Mesenchymal stem cell (in vitro differentiated cells and primary cell): Measurements from ENCODE around the gene COIL.

ENCODE experiments used
- DNase-seq: peaks from one replicate; pipeline ENCODE4 v3.0.0-alpha.2; 2013
- H2AFZ ChIP-seq: one replicate; pipeline ENCODE4 v1.6.1; 2013; ENCODE audit warnings: low read depth, mild to moderate bottlenecking, control low read depth, inconsistent platforms, low read length, moderate library complexity
- H2AK5ac ChIP-seq: 2 replicates; pipeline ENCODE4 v1.6.1; 2013; ENCODE audit warnings: low read length, moderate library complexity, mild to moderate bottlenecking, inconsistent platforms; ENCODE audit not compliant: severe bottlenecking
- H2BK120ac ChIP-seq: one replicate; pipeline ENCODE4 v1.6.1; 2013; ENCODE audit warnings: low read depth, mild to moderate bottlenecking, inconsistent platforms, low read length, moderate library complexity
- H2BK12ac ChIP-seq, 2 experiments: one replicate each; pipeline ENCODE4 v1.6.1; 2013; ENCODE audit warnings: inconsistent platforms in 2 of 2, low read length in 2 of 2, mild to moderate bottlenecking in 2 of 2, moderate library complexity in 2 of 2, control low read depth in 1 of 2
- H2BK15ac ChIP-seq: one replicate; pipeline ENCODE4 v1.6.1; 2013; ENCODE audit warnings: mild to moderate bottlenecking, low read depth, inconsistent platforms; ENCODE audit not compliant: poor library complexity, severe bottlenecking
- H2BK5ac ChIP-seq: 2 replicates; pipeline ENCODE4 v1.6.1; 2013; ENCODE audit warnings: low read depth, mild to moderate bottlenecking, low read length, control low read depth, inconsistent platforms; ENCODE audit not compliant: poor library complexity, severe bottlenecking
- H3K14ac ChIP-seq, 2 experiments: one replicate each; pipeline ENCODE4 v1.6.1; 2013; ENCODE audit warnings: inconsistent platforms in 2 of 2, low read length in 2 of 2, control low read depth in 1 of 2, mild to moderate bottlenecking in 1 of 2, moderate library complexity in 1 of 2
- H3K18ac ChIP-seq, 2 experiments: one replicate each; pipeline ENCODE4 v1.6.1; 2013; ENCODE audit warnings: inconsistent platforms in 2 of 2, low read length in 2 of 2, control low read depth in 1 of 2, low read depth in 1 of 2, mild to moderate bottlenecking in 1 of 2
- H3K23ac ChIP-seq, 2 experiments: one replicate each; pipeline ENCODE4 v1.6.1; 2013; ENCODE audit warnings: inconsistent platforms in 2 of 2, low read length in 2 of 2, mild to moderate bottlenecking in 2 of 2, moderate library complexity in 2 of 2, control low read depth in 1 of 2
- H3K27ac ChIP-seq: 2 replicates; pipeline ENCODE4 v1.5.1; 2013; ENCODE audit warnings: mild to moderate bottlenecking, moderate library complexity, low read length, control low read depth, inconsistent platforms; ENCODE audit not compliant: poor library complexity, severe bottlenecking
- H3K27me3 ChIP-seq, 2 experiments: 2 replicates each; pipeline versions ENCODE4 v1.6.1 to v1.7.0; 2013; ENCODE audit warnings: low read length in 2 of 2, mild to moderate bottlenecking in 2 of 2, moderate library complexity in 2 of 2, control low read depth in 1 of 2, inconsistent platforms in 1 of 2; ENCODE audit not compliant: control insufficient read depth in 1 of 2, insufficient read depth in 1 of 2
- H3K36me3 ChIP-seq, 2 experiments: 2 replicates each; pipeline versions ENCODE4 v1.6.1 to v1.7.0; 2013; ENCODE audit warnings: low read length in 2 of 2, control low read depth in 1 of 2, inconsistent platforms in 1 of 2, low read depth in 1 of 2, mild to moderate bottlenecking in 1 of 2; ENCODE audit not compliant: insufficient read depth in 2 of 2, control insufficient read depth in 1 of 2
- H3K4ac ChIP-seq, 2 experiments: one replicate each; pipeline ENCODE4 v1.6.1; 2013; ENCODE audit warnings: inconsistent platforms in 2 of 2, low read length in 2 of 2, mild to moderate bottlenecking in 2 of 2, moderate library complexity in 2 of 2, control low read depth in 1 of 2, low read depth in 1 of 2
- H3K4me1 ChIP-seq: 2 replicates; pipeline ENCODE4 v1.6.1; 2013; ENCODE audit warnings: low read depth, low read length, control low read depth; ENCODE audit not compliant: control insufficient read depth, insufficient read depth
- H3K4me2 ChIP-seq: 2 replicates; pipeline ENCODE4 v1.6.1; 2013; ENCODE audit warnings: low read length, mild to moderate bottlenecking, inconsistent platforms; ENCODE audit not compliant: poor library complexity, severe bottlenecking
- H3K4me3 ChIP-seq, 2 experiments: 2 replicates each; pipeline versions ENCODE4 v1.5.1 to v1.7.0; 2013; ENCODE audit warnings: low read length in 2 of 2, mild to moderate bottlenecking in 2 of 2, control low read depth in 1 of 2, low read depth in 1 of 2; ENCODE audit not compliant: insufficient read depth in 1 of 2
- H3K79me1 ChIP-seq: replicated peaks from 2 replicates; pipeline ENCODE4 v1.6.1; 2013; ENCODE audit warnings: mild to moderate bottlenecking, control low read depth, low read length, inconsistent platforms; ENCODE audit not compliant: poor library complexity, severe bottlenecking
- H3K9ac ChIP-seq: 2 replicates; pipeline ENCODE4 v1.7.0; 2013; ENCODE audit warnings: mild to moderate bottlenecking, low read length, moderate library complexity
- H3K9me3 ChIP-seq: 2 replicates; pipeline ENCODE4 v1.7.0; 2013; ENCODE audit warnings: mild to moderate bottlenecking, low read length; ENCODE audit not compliant: control insufficient read depth
- H4K8ac ChIP-seq: one replicate; pipeline ENCODE4 v1.6.1; 2013; ENCODE audit warnings: inconsistent platforms, mild to moderate bottlenecking, low read length, moderate library complexity
- H4K91ac ChIP-seq: one replicate; pipeline ENCODE4 v1.6.1; 2013; ENCODE audit warnings: mild to moderate bottlenecking, low read length, inconsistent platforms
- WGBS: methylation state at CpG from one replicate; pipeline ENCODE4 v1.1.7; 2013; ENCODE audit warnings: mixed read lengths; 5-methylcytosine and 5-hydroxymethylcytosine counted together

COIL gene

GRCh38 chr17:56933151-56933745, 27.6 kb downstream of the COIL start:
- H3K4me1 ChIP-seq = no peaks in the 10 kb centered on the region
- no peak overlapping the region for H4K8ac ChIP-seq
- H3K4me2 ChIP-seq = no peak overlapping the region
- H3K4me3 ChIP-seq = no peak overlapping the region
- H2AK5ac ChIP-seq = no peak overlapping the region
- no peak overlapping the region for H3K27ac ChIP-seq
- H4K91ac ChIP-seq = no peak overlapping the region
- H2AFZ ChIP-seq = no peak overlapping the region
- no peak overlapping the region for H2BK5ac ChIP-seq
- H3K9ac ChIP-seq = no peak overlapping the region
- H3K27me3 ChIP-seq = no peaks in the 10 kb centered on the region
- no peak overlapping the region for H3K14ac ChIP-seq
- H3K36me3 ChIP-seq = peaks cover 13 to 35% of the 10 kb centered on the region in 2 experiments
- DNase-seq = no peak
- no peak overlapping the region for H2BK120ac ChIP-seq
- H3K9me3 ChIP-seq = peaks cover 18% of the 10 kb centered on the region
- H3K18ac ChIP-seq = no peak overlapping the region
- no peak overlapping the region for H3K4ac ChIP-seq
- H3K79me1 ChIP-seq = peaks cover 6% of the 10 kb centered on the region
- H2BK15ac ChIP-seq = no peak overlapping the region
- H2BK12ac ChIP-seq = no peak overlapping the region
- H3K23ac ChIP-seq = no peak overlapping the region
- 98% methylated on average over 8 of the region's 8 CpGs for WGBS

DNA sequence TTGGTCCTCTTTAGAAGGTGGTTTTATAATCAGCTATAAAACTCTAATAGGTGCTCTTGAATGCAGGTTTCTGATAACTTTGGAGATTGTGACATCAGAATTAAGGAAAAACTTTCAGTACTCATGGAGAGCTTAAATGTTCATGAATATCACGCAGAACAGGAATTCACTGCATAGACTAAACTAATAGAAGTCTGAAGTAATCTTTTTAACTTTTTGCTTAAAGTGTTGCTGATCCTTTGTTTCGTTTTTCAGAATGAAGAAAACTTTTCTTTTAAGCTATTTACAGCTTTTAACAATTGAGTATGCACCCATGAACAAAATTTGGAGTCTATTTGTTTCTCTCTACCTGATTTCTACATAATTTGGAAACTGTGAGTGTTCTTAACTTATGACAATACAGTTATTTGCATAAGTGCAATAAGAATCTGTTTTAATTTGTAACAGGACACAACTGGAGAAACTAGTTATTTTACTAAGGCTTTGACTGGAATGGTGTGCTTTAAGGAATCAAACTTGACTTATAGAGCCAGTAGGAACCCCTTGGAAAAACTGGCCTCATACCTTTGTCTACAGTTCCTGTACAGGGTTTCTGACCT, 30.0 kb downstream of the COIL start:
- no peak overlapping the region for H2AK5ac ChIP-seq
- H4K91ac ChIP-seq = no peak overlapping the region
- H3K9me3 ChIP-seq = peaks cover 18% of the 10 kb centered on the region
- DNase-seq = no peak
- H3K9ac ChIP-seq = no peak overlapping the region
- H3K18ac ChIP-seq = no peak overlapping the region
- H3K14ac ChIP-seq = no peak overlapping the region
- no peak overlapping the region for H2BK15ac ChIP-seq
- H3K4me1 ChIP-seq = no peaks in the 10 kb centered on the region
- H3K79me1 ChIP-seq = peaks cover 2% of the 10 kb centered on the region
- no peak overlapping the region for H2BK120ac ChIP-seq
- WGBS = 80% methylated on average over 1 of the region's 2 CpGs
- no peak overlapping the region for H3K4ac ChIP-seq
- H3K36me3 ChIP-seq = peaks cover 9 to 24% of the 10 kb centered on the region in 2 experiments
- H3K4me2 ChIP-seq = no peak overlapping the region
- no peak overlapping the region for H3K4me3 ChIP-seq
- H3K27me3 ChIP-seq = no peaks in the 10 kb centered on the region
- H2AFZ ChIP-seq = no peak overlapping the region
- no peak overlapping the region for H3K27ac ChIP-seq
- H3K23ac ChIP-seq = no peak overlapping the region
- H2BK12ac ChIP-seq = no peak overlapping the region
- no peak overlapping the region for H4K8ac ChIP-seq
- H2BK5ac ChIP-seq = no peak overlapping the region

GRCh38 chr17:56929362-56929969, 31.4 kb downstream of the COIL start:
- Histone ChIP-seq H3K4me1 (no peaks in the 10 kb centered on the region), H3K23ac (no peak overlapping the region), H3K4me2 (no peak overlapping the region), H2BK12ac (no peak overlapping the region), H3K18ac (no peak overlapping the region), H3K14ac (no peak overlapping the region), H3K27ac (no peak overlapping the region), H4K8ac (no peak overlapping the region), H2BK15ac (no peak overlapping the region), H3K4me3 (no peak overlapping the region), H3K9ac (no peak overlapping the region), H4K91ac (no peak overlapping the region), H2AK5ac (no peak overlapping the region), H2AFZ (no peak overlapping the region), H2BK5ac (no peak overlapping the region), H3K36me3 (peaks cover 9 to 12% of the 10 kb centered on the region in 2 experiments), H3K79me1 (no peaks in the 10 kb centered on the region), H3K9me3 (peaks cover 18% of the 10 kb centered on the region), H3K27me3 (no peaks in the 10 kb centered on the region), H2BK120ac (no peak overlapping the region), H3K4ac (no peak overlapping the region)
- DNase-seq = no peak

- H2BK15ac ChIP-seq = no peak overlapping the region
- no peak for DNase-seq
These were observed 32.3 kb downstream of the COIL start for GRCh38 chr17:56928586-56928985.

More at GRCh38 chr17:56928586-56928985, 32.3 kb downstream of the COIL start:
- Histone ChIP-seq H3K9me3 (peaks cover 18% of the 10 kb centered on the region), H4K8ac (no peak overlapping the region), H4K91ac (no peak overlapping the region), H3K18ac (no peak overlapping the region), H2BK12ac (no peak overlapping the region), H3K4me2 (no peak overlapping the region), H3K27ac (no peak overlapping the region), H2BK120ac (no peak overlapping the region), H3K79me1 (no peaks in the 10 kb centered on the region), H2AK5ac (no peak overlapping the region), H3K27me3 (no peaks in the 10 kb centered on the region), H3K14ac (no peak overlapping the region), H3K4me3 (no peak overlapping the region), H3K36me3 (peaks cover 4 to 6% of the 10 kb centered on the region in 2 experiments), H2AFZ (no peak overlapping the region), H3K9ac (no peak overlapping the region), H3K4ac (no peak overlapping the region), H2BK5ac (no peak overlapping the region), H3K23ac (no peak overlapping the region), H3K4me1 (no peaks in the 10 kb centered on the region)
- 87% methylated on average over 2 of the region's 2 CpGs for WGBS
